HG03045 (cell line): ENCODE measurements around the gene MAML1.
"Not testable (repeated sequence)": the region's sequence is repeated elsewhere in the genome, so short reads cannot be mapped to it uniquely, and the experiment has no call there.

Experiments
- ATAC-seq: cut with Tn5 transposase; IDR thresholded peaks from one replicate; pipeline ENCODE4 v1.9.1; 2021; ENCODE audit warnings: mild to moderate bottlenecking, moderate library complexity; ENCODE audit not compliant: unreplicated experiment

The MAML1 gene

GRCh38 chr5:179732918-179733771, 523 bp downstream of the MAML1 start:
- peak; percentile 36 for ATAC-seq

DNA sequence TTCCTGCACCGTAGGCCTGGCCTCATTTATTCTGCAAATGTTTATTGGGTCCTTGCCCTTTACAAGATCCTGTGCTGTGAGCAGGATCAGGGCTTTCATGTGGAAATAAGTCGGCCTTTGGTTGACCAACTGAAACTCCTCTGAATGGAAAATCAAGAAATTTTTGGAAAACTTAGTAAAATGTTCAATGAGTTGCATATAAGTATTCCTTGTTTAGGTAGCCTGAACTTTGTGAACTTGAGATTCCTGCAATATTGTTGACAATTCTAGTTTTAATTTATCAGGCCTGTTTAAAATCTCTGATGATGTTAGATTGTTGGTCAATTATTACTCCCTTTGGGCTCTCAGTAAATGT, 1.1 kb downstream of the MAML1 start:
- ATAC-seq = no peak

GRCh38 chr5:179734536-179735164, 2.0 kb downstream of the MAML1 start:
- ATAC-seq = no peak

DNA sequence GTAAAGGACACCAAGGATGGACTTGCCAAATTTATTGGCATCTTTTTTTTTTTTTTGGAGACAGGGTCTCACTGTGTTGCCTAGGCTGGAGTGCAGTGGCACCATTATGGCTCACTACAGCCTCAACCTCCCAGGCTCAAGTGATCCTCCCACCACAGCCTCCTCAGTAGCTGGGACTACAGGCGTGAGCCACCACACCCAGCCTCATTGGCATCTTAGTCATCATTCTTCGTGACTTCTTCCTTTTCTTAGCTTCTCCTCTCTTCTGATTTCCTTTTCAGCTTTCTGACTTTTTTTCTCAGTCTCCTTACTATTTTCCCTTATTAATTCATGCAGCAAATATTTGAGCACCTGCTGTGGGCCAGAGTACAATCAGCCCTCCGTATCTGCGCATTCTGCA, 6.1 kb downstream of the MAML1 start:
- no peak for ATAC-seq

GRCh38 chr5:179744106-179744505, 11.5 kb downstream of the MAML1 start:
- ATAC-seq = not testable (repeated sequence)

- ATAC-seq = no peak
Observed at GRCh38 chr5:179746872-179747271, 14.2 kb downstream of the MAML1 start.

DNA sequence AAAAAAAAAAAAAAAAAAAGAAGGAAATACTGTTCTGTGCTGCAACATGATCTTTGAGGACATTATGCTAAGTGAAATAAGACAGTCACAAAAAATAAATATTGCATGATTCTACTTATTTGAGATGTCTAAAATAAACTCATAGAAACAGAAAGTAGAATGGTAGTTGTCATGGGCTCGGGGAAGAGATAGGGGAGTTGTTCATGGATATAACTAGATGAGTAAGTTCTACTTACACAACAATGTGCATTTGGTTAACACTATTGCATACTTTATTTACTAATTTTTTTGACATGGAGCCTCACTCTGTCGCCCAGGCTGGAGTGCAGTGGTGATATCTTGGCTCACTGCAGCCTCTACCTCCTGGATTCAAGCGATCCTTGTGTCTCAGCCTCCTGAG, 15.2 kb downstream of the MAML1 start:
- ATAC-seq = no peak

DNA sequence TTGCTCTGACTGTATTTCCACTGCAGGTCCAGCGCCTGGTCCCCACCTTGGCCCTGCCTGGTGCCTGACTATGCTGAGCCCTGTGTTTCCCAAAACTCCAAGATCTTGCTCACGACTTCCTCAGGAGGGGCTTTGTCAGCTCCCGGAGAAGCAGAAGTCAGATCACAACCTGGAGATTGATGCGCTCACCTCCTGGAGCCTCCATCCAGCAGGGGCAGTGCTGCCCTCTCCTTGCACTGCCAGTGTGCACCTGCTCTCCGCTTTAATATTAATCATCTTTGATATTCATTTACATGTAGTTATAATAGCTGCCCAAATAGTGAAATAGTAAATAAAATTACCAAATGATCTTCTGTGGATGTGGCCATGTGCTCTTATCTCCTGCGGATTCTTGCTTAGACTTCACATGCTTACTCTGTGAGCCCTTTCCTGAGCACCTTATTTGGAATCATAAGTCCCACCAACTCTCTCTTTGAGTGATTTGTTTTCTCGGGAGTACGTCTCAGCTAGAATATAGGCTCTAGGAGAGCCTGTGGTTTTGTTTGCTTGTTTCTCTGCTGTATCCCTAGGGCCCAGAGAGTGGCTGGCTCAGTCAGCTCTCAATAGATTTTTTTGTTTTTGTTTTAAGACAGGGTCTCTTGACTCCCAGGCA, 17.4 kb downstream of the MAML1 start:
- no peak for ATAC-seq

GRCh38 chr5:179753971-179754370, 21.3 kb downstream of the MAML1 start:
- no peak for ATAC-seq

GRCh38 chr5:179755022-179755421, 22.4 kb downstream of the MAML1 start:
- no peak for ATAC-seq

DNA sequence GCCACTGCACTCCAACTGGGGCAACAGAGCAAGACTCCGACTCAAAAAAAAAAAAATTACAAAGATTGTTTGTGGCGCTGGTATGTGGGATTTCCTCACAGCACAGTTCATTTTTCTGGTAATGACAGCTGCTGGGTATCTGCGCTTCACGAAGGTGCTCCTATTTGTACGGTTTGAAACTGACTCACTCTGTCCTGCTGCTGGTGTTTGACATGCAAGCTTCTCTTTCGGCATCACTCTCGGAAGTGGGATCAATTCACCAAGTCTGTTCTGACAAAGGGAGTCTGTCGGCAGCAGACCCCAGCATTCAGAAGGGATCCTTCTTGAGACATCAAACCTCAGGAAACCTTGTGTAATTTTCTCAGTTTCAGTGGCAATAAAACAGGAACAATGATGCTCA, 26.3 kb downstream of the MAML1 start:
- no peak for ATAC-seq

DNA sequence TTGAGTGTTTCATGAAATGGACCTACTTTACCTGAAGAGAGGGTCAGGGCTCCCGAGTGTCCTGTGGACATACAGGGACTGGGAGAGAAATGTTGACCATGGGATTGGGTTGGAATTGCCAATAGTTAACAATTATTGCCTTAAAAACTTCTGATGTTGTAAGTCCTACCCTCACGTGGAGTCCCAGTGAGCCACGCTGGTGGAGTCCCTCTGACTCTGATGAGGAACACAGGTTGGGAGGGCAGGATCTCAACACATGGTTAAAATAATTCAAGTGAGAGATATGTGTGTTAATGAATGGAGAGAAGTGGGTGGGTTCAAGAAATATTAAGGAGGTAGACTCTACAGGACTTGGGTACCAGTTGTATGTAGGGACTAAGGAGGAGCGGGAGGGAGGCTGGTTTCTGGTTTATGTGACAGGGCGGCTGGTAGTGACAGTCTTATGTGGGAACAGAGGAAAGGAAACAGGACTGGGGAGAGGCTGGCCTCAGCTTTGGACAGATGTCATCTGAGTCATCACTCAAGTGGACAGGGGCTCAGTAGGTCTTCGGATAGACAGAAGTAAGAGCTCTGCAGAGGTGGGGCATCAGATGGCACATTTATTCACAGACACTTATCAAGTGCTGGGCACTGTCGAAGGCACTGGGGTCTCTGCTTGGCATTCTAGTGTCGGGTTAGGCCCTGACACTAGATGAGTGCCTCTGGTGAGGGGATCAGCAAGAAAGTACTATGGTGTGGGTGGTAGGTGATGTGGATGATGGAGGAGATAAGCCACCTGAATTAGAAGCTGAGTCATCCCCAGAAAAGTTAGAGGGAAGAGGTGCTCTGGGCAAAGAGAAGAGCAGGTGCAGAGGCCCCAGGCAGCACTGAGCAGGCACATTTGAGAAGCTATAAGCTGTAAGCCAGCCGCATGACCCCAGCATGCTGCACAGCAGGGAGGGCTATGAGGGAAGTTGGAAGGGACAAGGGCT, 27.2 kb downstream of the MAML1 start:
- ATAC-seq = peak; percentile 48

- no peak for ATAC-seq
Observed at GRCh38 chr5:179762079-179762780, 29.6 kb downstream of the MAML1 start.

- no peak for ATAC-seq
Observed at GRCh38 chr5:179762781-179763176, 30.2 kb downstream of the MAML1 start.

DNA sequence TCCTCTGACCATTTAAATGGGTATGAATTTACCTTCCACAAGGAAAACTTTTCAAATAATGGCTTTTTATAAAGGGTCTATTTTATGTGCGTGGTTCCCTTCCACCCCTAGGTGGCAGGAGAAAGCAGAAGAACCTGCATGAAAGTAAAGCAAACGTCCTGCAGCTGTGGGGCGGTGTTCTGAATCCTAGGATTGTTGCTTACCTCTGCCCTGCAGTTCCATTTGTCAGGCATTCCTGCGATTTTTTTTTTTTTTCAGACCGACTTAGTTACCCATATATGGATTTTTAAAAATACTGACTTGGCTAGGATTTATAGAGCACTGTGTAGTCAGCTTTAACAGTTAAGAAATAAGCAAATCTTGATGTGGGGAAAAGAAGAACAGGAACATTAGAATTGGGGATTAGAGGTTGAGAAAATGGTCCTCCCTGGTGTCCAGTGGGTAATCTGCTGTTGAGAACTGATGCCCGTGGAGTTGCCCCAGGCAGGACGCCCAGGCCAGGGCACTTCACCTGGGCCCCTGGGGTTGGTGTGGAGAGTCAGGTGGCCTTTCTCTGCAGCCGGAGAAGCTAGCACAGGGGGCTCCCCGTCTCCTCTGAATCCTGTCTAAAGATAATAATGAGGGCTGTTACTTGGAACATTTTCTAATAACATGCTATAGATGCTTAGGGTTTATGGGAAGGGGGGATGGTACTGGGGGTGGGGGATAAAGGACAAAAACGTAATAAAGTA, 30.8 kb downstream of the MAML1 start:
- ATAC-seq = peak; percentile 40

DNA sequence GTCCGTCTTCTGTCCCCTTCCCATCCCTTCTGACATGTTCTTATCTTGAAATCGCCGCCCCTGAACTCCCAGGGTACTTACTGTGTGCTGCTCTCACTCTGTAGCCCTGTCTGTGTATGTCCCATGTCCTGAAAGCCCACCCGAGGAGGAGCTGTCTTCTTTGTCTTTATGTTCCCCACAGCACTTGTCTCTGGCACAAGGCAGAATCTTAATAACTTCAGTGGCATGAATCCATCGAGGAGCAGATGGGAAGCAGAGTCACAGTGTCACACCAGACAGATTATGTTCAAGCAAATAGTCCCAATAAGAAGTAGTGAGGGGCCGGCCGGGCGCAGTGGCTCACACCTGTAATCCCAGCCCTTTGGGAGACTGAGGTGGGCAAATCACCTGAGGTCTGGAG, 31.4 kb downstream of the MAML1 start:
- ATAC-seq = no peak

DNA sequence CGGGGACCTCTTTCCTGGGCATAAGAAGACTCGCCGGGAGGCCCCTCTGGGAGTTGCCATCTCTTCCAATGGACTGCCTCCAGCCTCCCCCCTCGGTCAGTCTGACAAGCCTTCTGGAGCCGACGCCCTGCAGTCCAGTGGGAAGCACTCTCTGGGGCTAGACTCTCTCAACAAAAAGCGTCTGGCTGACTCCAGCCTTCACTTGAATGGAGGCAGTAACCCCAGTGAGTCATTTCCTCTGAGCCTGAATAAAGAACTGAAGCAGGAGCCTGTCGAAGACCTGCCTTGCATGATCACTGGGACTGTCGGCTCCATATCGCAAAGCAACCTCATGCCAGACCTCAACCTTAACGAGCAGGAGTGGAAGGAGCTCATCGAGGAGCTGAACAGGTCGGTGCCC, 32.8 kb downstream of the MAML1 start:
- ATAC-seq = no peak

DNA sequence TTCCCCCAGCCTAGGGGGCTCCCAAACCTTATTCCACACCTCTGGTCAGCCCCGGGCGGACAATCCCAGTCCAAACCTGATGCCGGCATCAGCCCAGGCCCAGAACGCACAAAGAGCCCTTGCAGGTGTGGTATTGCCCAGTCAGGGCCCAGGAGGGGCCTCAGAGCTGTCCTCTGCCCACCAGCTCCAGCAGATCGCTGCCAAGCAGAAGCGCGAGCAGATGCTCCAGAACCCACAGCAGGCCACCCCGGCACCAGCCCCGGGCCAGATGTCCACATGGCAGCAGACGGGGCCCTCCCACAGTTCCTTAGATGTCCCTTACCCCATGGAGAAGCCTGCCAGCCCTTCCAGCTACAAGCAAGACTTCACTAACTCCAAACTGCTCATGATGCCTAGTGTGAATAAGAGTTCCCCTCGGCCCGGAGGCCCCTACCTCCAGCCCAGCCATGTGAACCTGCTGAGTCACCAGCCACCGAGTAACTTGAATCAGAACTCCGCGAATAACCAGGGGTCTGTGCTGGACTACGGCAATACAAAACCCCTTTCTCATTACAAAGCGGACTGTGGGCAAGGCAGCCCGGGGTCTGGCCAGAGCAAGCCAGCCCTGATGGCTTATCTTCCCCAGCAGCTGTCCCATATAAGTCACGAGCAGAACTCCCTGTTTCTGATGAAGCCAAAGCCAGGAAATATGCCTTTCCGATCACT, 33.6 kb downstream of the MAML1 start:
- no peak for ATAC-seq
